ENCODE results near the gene GAS7.
A peak's percentile ranks its signal among the peaks of the same experiment; 100 is the strongest.

Gene GAS7

DNA sequence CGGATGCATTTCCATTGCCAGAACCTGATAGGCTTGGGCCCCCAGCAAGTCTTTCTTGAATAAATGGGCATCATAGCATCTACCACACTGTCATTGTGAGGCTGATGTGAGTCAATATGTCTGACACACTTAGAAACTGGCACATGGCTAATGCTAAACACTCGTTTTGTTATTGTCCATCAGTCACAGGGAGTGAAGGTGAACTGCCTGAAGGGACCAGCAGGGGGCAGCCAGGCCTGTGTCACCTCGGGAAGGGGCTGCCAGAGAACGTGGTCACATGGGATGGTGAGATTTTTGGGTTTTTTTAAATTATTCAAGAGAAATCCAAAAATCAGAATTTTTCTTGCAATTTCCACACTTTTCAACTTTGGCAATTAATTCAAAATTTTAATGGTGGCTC, 292.5 kb downstream of the GAS7 start:
- peak; percentile 61 for DNase-seq

GRCh38 chr17:9905078-9905415, 293.4 kb downstream of the GAS7 start, which contains the start of gene RCVRN:
TSS of gene RCVRN (minus strand) at chr17:9905271. CDS start at chr17:9905180, 91 bp downstream.
- no peak for DNase-seq

DNA sequence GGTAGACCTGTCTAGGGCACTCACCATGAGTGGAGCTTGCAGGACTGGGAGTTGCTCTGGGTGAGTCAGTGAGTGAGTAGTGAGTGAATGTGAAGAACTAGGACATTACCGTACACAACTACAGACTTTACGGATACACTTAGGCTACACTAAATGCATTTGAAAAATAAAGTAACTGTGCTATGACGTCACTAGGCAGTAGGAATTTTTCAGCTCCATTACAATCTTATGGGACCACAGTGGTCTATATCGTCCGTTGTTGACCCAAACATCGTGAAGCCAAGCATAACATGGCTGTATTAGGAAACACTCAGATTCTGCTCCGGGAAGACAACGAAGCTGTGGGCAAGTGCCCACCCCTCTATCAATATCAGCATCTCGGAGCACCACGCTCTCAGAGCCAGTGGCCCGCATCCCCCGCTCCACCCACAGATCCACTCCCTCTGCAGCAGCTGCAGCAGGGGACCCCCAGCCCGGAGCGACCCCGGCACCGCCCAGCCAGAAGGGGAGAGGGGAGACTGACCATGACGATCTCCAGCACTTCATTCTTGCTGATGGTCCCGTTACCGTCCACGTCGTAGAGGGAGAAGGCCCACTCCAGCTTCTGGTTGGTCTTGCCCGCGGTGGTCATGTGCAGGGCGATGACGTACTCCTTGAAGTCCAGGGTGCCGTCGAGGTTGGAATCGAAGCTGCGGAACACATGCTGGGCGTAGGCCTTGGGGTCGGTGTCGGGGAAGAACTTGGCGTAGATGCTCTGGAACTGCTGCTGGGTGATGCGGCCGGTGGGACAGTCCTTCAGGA, 293.9 kb downstream of the GAS7 start:
- DNase-seq: no peak

GRCh38 chr17:9902120-9902519, 296.3 kb downstream of the GAS7 start:
- DNase-seq: no peak

- peak; percentile 43 for DNase-seq
Observed at GRCh38 chr17:9900784-9901183, 297.6 kb downstream of the GAS7 start.

- no peak for DNase-seq
Observed at GRCh38 chr17:9900044-9900594, 298.3 kb downstream of the GAS7 start.

GRCh38 chr17:9899280-9900043, 298.9 kb downstream of the GAS7 start:
- no peak for DNase-seq

DNA sequence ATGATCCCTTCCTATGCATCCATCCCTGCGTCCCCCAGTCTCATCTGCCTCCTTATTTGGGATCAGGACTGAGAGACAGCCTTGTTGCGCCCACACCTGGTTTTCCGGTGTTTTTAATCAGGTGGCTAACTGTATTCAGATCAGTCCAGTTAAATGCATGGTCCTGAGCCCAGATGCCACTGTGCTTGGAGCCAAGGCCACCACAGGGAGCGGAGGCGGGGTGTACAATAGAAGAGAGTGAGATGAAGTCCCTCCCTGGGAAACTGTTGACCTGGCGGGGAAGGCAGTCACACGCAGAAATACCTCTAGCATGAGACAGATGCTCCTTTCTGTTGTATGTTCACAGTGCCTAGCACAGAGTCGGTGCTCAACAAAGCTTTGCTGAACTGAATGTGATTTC, 299.6 kb downstream of the GAS7 start:
- no peak for DNase-seq

DNA sequence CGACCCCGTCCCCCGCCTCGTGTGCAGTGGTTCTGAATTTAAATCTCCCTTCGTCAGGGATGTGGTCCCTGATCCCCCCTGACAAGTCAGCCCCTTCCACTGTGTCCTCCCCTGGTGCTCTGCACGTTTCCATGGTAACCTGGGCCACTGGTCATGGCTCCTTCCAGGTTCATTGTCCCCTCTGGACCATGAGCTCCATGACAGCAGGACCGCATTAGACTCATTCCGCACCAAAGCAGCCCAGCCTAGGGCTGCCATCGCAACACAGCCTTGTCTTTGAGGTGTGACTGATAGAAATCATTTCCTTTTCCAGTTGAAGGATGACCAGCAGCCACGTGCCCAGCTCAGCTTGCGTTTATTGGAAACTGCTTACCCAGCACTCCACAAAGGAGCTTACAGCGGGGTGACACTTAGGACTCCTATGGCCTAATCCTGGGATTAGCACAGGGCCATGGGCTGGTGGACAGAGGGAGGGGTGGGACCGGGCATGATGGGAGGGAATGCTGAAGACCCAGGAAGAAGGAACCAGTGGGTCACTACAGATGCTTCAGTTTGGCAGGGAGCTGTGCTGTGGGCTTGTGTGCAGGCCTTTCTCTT, 300.9 kb downstream of the GAS7 start:
- no peak for DNase-seq

DNA sequence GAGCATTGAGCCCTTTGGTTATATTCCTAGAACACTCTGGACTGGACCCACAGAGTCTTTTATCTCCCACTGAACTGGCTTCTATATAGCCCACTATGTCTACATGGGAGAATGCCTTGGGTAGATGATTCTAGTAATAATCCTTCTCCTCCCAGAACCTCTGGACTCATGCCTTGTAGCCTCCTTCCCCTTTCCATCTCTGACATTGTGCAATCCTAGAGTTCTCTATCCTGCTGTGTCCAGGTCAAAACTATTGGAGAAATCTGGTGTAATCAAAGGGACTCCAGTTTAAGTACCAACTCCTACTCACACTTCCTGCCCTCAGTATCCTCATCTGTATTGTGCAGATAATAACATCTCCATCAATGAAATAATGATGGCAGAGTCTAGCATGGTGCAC, 302.5 kb downstream of the GAS7 start:
- DNase-seq: no peak

- DNase-seq: no peak
Observed at GRCh38 chr17:9894231-9894630, 304.2 kb downstream of the GAS7 start.

GRCh38 chr17:9893411-9894012, 304.9 kb downstream of the GAS7 start:
- no peak for DNase-seq

DNA sequence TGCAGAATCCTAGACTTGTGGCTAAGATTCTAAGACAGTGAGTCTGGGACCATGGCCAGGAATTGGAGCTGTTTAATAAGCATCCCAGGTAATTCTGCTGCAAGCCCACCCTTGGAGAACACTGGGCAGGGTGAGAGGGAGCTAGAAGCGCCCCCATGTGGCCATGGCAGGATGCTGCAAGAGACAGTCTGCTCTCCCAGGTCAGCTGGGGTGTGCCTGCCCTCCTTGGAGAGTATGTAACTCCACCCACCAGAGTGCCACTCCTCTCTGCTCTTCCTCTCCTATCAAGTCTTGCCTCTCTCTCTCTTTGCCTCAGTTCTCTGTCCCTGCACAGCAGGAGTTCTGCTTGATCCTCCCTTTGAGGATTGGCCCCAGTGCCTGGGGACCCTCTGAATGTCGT, 308.3 kb downstream of the GAS7 start:
- peak; percentile 58 for DNase-seq

DNA sequence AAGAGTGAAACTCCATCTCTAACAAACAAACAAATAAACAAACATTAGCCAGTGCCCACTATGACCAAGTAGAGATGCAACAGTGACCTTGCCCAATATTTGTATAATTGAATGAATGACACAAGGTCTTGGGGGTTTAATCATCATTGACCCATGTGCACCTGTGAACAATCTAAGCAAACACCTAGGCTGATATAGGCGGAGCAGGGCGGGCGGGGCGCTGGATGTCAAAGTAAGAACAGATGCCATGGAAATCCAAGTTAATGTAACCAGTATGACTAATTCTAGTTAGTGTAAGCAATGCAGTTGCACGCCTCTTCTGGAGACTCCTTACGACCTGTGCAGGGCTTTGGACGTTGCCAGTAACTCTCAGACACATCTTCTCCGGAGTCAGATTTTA, 310.9 kb downstream of the GAS7 start:
- no peak for DNase-seq

DNA sequence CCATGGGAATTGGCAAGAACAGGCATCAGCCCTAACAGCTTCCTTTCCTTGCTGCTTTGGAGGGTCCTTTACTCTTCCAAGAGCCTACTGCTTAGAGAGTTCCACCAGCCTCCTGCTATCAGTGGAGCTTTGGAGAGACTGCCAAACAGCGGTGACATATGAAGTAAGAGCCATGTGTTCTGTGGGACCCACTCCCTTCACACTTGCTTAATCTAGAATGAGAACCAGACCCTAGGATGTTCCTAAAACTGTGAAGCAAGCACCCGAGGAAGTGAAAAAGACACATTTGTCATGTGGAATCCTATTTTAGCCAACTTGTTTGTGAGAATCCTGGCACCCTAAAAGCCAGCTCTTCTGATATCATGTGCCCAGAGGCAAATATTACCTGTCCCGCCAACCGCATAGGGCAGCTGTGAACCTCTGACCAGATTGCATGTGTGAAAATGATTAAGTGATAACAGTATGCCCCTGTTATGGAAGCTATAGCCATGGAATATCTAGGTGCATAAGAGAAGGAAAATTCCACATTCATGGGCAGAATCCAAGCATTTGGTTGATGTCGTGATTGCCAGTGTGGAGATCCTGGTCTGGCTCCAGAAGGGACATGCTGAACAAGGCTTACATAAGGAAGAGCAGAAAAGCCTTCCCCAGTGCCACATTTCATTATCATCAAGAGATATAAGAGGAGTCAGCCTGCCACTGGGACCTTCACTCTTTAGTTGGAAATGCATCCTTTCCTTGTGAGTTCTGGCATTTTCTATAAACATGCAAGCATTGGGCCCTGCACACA, 312.1 kb downstream of the GAS7 start:
- no peak for DNase-seq

DNA sequence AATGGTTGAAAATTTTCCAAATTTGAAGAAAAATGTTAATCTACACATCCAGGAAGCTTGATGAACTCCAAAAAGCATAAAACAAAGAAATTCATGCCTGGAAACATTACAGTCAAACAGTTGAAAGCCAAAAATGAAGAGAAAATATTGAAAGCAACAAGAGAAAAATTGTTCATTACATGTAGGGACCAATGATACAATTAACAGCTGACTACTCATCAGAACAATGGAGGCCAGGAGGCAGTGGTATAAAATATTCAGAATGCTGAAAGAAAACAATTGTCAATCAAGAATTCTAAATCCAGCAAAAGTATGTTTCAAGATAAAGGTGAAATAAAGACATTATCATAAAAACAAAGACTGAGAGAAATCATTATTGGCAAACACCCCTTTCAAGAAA, 315.0 kb downstream of the GAS7 start:
- no peak for DNase-seq

GRCh38 chr17:9880582-9880999, 317.8 kb downstream of the GAS7 start:
- no peak for DNase-seq

DNA sequence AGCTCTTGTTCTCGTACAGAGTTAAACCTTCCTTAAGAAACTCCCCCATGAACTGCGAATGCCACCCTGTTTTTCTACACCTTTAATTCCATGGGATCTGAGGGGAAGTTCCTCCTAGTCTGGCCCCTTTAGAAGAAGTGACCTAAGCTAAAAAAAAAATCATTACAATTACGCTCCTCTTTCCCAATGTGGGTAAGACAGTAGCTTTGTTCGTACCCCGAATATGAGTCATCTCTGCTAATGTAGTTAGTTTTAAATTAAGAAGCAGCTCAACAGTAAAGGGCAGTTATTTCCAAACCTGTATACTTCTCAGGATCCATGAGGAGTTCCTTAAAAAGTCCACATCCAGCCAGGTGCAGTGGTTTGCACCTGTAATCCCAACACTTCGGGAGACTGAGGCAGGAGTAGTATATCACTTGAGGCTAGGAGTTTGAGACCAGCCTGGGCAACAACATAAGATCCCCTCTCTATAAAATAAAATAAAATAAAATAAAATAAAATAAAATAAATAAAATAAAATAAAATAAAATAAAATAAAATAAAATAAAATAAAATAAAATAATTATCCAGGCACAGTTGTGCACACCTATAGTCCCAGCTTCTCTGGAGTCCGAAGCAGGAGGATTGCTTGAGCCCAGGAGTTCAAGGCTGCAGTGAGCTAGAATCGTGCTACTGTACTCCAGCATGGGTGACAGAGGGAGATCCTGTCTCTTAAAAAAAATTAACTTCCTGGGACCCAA, 319.4 kb downstream of the GAS7 start:
- DNase-seq: no peak

- DNase-seq: no peak
Observed at GRCh38 chr17:9878356-9878755, 320.1 kb downstream of the GAS7 start.

GRCh38 chr17:9875441-9875840, 323.0 kb downstream of the GAS7 start:
- no peak for DNase-seq

- no peak for DNase-seq
Observed at GRCh38 chr17:9874722-9875121, 323.7 kb downstream of the GAS7 start.

DNA sequence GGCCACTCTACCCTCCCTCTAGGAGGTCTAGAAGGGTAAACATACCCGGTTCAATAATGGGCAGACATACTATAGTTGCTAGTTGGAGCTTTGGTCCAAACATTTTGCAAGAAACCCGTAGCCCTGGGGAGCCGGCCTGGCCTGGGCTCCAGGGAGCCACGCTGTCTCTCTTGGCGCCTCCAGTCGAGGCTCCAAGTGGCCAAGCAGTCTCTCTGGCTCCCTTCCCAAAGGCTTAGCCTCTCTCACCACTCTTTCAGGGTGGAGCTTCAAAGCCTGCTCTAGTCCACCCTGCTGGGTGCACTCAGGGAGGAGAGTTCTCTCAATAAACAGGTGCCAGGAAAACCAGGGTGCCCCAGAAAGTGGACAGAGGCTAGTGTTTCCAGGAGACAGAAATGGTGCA, 325.6 kb downstream of the GAS7 start:
- no peak for DNase-seq

Measured in 8988T (cell line).